MM.1S (cell line): Measurements from ENCODE around the gene KHDC4.

Experiments
- DNase-seq: peaks from one replicate; pipeline ENCODE4 v3.0.0-alpha.2; 2015
- H2AFZ ChIP-seq: fragments of 300-600 bp; sonication (generic); 2 replicates; pipeline ENCODE4 v1.6.0; 2016; ENCODE audit warnings: antibody characterized with exemption, low read length
- H3F3A ChIP-seq: fragments of 300-600 bp; sonication (generic); 2 replicates; pipeline ENCODE4 v1.6.1; 2016; ENCODE audit warnings: mild to moderate bottlenecking, antibody characterized with exemption, low read length, moderate library complexity, mixed read lengths; ENCODE audit not compliant: insufficient read depth
- H3K27ac ChIP-seq: fragments of 300-600 bp; sonication (generic); 2 replicates; pipeline ENCODE4 v1.5.1; 2016; ENCODE audit warnings: mild to moderate bottlenecking, low read length
- H3K27me3 ChIP-seq: fragments of 300-600 bp; sonication (generic); replicated peaks from 2 replicates; pipeline ENCODE4 v1.6.0; 2016; ENCODE audit warnings: low read length; ENCODE audit not compliant: insufficient read depth
- H3K36me3 ChIP-seq: fragments of 300-600 bp; sonication (generic); replicated peaks from 2 replicates; pipeline ENCODE4 v1.6.1; 2016; ENCODE audit warnings: mild to moderate bottlenecking, low read length, mixed read lengths; ENCODE audit not compliant: insufficient read depth
- H3K4me1 ChIP-seq: fragments of 300-600 bp; sonication (generic); 2 replicates; pipeline ENCODE4 v1.6.1; 2016; ENCODE audit warnings: low read length, mixed read lengths
- H3K4me2 ChIP-seq: fragments of 300-600 bp; sonication (generic); 2 replicates; pipeline ENCODE4 v1.6.0; 2016; ENCODE audit warnings: low read depth, low read length
- H3K4me3 ChIP-seq: fragments of 300-600 bp; sonication (generic); 2 replicates; pipeline ENCODE4 v1.5.1; 2016; ENCODE audit warnings: low read length, mixed read lengths
- H3K79me2 ChIP-seq: fragments of 300-600 bp; sonication (generic); 2 replicates; pipeline ENCODE4 v1.6.1; 2016; ENCODE audit warnings: mixed run types, low read length, mixed read lengths
- H3K9ac ChIP-seq: fragments of 300-600 bp; sonication (generic); 2 replicates; pipeline ENCODE4 v1.6.1; 2016; ENCODE audit warnings: low read length, mixed read lengths
- H3K9me2 ChIP-seq: fragments of 300-600 bp; sonication (generic); replicated peaks from 2 replicates; pipeline ENCODE4 v1.6.1; 2016; ENCODE audit warnings: mild to moderate bottlenecking, low read length, mixed read lengths; ENCODE audit not compliant: insufficient read depth
- H3K9me3 ChIP-seq: fragments of 300-600 bp; sonication (generic); replicated peaks from 2 replicates; pipeline ENCODE4 v1.6.1; 2016; ENCODE audit warnings: mild to moderate bottlenecking, low read length, mixed read lengths; ENCODE audit not compliant: insufficient read depth
- H4K20me1 ChIP-seq: fragments of 300-600 bp; sonication (generic); 2 replicates; pipeline ENCODE4 v1.6.1; 2016; ENCODE audit warnings: mild to moderate bottlenecking, low read length, moderate library complexity, mixed read lengths; ENCODE audit not compliant: insufficient read depth
- EZH2 ChIP-seq: fragments of 300-600 bp; sonication (generic); optimal IDR thresholded peaks from 2 replicates; pipeline ENCODE3; 2017; ENCODE audit warnings: low read depth, mild to moderate bottlenecking, antibody characterized with exemption, low read length, mixed read lengths
- EZH2phosphoT487 ChIP-seq: fragments of 300-600 bp; sonication (generic); IDR thresholded peaks from 2 replicates; pipeline ENCODE4 v1.6.1; 2018; ENCODE audit warnings: antibody characterized with exemption, low read length
- TF ChIP-seq, protein P1 (sequence below): fragments of 300-600 bp; sonication (generic); IDR thresholded peaks from 2 replicates; pipeline ENCODE4 v1.5.1; 2016; ENCODE audit warnings: antibody characterized with exemption, low read length, mixed read lengths

Gene KHDC4

DNA sequence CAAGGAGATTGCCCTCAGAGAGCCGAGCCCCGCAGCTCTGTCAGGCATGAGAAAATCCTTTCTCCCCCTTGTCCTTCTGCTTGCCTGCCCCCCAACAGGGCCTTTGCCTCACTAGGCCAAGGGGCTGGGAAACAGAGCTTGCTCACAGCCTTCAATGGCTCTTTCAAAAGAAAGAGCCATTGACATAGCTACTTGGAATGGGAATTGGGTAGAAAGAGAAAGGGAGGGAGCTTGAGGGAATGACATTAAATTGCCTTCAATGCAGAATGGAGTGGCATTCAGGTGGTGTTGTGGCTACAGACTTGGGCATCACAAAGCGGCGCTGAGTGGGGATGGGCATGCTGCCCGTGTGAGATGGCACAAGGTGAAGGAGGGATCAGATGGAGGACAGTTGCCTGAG is 61.7 kb downstream of the KHDC4 start:
- no peaks in the 10 kb centered on the region for H3K79me2 ChIP-seq

DNA sequence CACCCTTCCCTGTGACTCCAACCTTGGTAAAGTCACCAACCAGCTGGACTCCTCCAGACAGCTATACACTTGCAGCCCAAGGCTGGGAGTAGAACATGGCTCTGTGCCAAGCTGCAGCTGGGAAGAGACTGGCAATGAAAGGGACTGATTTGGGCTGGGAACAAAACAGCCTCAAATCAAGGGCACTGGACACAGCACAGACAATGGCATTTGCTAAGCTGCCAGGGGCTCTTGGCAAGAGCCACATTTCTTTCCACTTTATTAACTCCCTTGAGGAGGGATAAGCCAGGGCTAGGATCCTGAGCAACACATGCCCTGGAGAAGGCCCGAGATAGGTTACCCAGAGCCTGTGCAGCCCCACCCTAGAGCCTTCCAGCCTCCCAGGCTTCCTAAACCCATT is 62.8 kb downstream of the KHDC4 start:
- Histone ChIP-seq H3K9me3 (no peaks in the 10 kb centered on the region), H2AFZ (no peak overlapping the region), H3K4me1 (no peaks in the 10 kb centered on the region), H3K36me3 (no peaks in the 10 kb centered on the region), H3K79me2 (no peaks in the 10 kb centered on the region), H3K4me3 (no peak overlapping the region), H3K4me2 (no peak overlapping the region), H3F3A (no peaks in the 10 kb centered on the region), H4K20me1 (no peaks in the 10 kb centered on the region), H3K27ac (no peak overlapping the region), H3K9me2 (no peaks in the 10 kb centered on the region), H3K27me3 (no peaks in the 10 kb centered on the region), H3K9ac (no peak overlapping the region)
- DNase-seq, result no peak
- no peak for TF ChIP-seq EZH2
- TF ChIP-seq, protein P1, sequence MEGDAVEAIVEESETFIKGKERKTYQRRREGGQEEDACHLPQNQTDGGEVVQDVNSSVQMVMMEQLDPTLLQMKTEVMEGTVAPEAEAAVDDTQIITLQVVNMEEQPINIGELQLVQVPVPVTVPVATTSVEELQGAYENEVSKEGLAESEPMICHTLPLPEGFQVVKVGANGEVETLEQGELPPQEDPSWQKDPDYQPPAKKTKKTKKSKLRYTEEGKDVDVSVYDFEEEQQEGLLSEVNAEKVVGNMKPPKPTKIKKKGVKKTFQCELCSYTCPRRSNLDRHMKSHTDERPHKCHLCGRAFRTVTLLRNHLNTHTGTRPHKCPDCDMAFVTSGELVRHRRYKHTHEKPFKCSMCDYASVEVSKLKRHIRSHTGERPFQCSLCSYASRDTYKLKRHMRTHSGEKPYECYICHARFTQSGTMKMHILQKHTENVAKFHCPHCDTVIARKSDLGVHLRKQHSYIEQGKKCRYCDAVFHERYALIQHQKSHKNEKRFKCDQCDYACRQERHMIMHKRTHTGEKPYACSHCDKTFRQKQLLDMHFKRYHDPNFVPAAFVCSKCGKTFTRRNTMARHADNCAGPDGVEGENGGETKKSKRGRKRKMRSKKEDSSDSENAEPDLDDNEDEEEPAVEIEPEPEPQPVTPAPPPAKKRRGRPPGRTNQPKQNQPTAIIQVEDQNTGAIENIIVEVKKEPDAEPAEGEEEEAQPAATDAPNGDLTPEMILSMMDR, result no peak
- TF ChIP-seq EZH2phosphoT487, result no peak

More for the DNA sequence above, 61.7 kb downstream of the KHDC4 start:
- H3K9me2 ChIP-seq, result no peaks in the 10 kb centered on the region
- no peak for TF ChIP-seq EZH2
- no peak for TF ChIP-seq EZH2phosphoT487
- TF ChIP-seq, protein P1, result no peak
- H3K36me3 ChIP-seq, result no peaks in the 10 kb centered on the region
- no peak overlapping the region for H2AFZ ChIP-seq
- H3K4me1 ChIP-seq, result no peaks in the 10 kb centered on the region
- no peaks in the 10 kb centered on the region for H4K20me1 ChIP-seq
- no peak overlapping the region for H3K4me3 ChIP-seq
- no peaks in the 10 kb centered on the region for H3F3A ChIP-seq
- no peak overlapping the region for H3K27ac ChIP-seq
- no peak for DNase-seq
- H3K9me3 ChIP-seq, result no peaks in the 10 kb centered on the region
- H3K9ac ChIP-seq, result no peak overlapping the region
- H3K4me2 ChIP-seq, result no peak overlapping the region
- no peaks in the 10 kb centered on the region for H3K27me3 ChIP-seq

GRCh38 chr1:155867766-155868165 is 66.4 kb downstream of the KHDC4 start:
- no peaks in the 10 kb centered on the region for H3K36me3 ChIP-seq
- no peak overlapping the region for H3K4me2 ChIP-seq
- H4K20me1 ChIP-seq, result no peaks in the 10 kb centered on the region
- H3K4me1 ChIP-seq, result no peaks in the 10 kb centered on the region
- no peaks in the 10 kb centered on the region for H3K9me2 ChIP-seq
- TF ChIP-seq, protein P1, result no peak
- TF ChIP-seq EZH2phosphoT487 (no peak), EZH2 (no peak)
- H3K79me2 ChIP-seq, result no peaks in the 10 kb centered on the region
- H3K4me3 ChIP-seq, result no peak overlapping the region
- H3K9me3 ChIP-seq, result no peaks in the 10 kb centered on the region
- 0 out of 2 replicates have a peak, but pooled peaks cover under 1% of the 10 kb centered on the region for H3K27me3 ChIP-seq
- no peak overlapping the region for H2AFZ ChIP-seq
- no peaks in the 10 kb centered on the region for H3F3A ChIP-seq
- no peak for DNase-seq
- no peak overlapping the region for H3K9ac ChIP-seq
- no peak overlapping the region for H3K27ac ChIP-seq

GRCh38 chr1:155864393-155864792 is 69.8 kb downstream of the KHDC4 start:
- Histone ChIP-seq H3K9me2 (no peaks in the 10 kb centered on the region), H3K9me3 (no peaks in the 10 kb centered on the region), H3K27ac (no peak overlapping the region), H3K36me3 (no peaks in the 10 kb centered on the region), H3K4me2 (no peak overlapping the region), H3K4me3 (no peak overlapping the region), H3K79me2 (no peaks in the 10 kb centered on the region), H3K4me1 (0 out of 2 replicates have a peak, but pooled peaks cover 8% of the 10 kb centered on the region), H3K27me3 (peaks cover 24% of the 10 kb centered on the region), H3K9ac (no peak overlapping the region), H3F3A (peaks cover 5% of the 10 kb centered on the region), H4K20me1 (no peaks in the 10 kb centered on the region), H2AFZ (no peak overlapping the region)
- TF ChIP-seq EZH2, result no peak
- TF ChIP-seq, protein P1, result no peak
- no peak for TF ChIP-seq EZH2phosphoT487
- DNase-seq, result no peak
